Measurements from ENCODE around the gene SLC7A10. TPM values are rescaled to one million over a fixed set of nuclear protein-coding genes. Genes with fewer than 3 reads are reported as not detected.

The SLC7A10 gene
- total RNA-seq, 2 donors from 2014 or later, result not detected

- TF ChIP-seq, protein P1, sequence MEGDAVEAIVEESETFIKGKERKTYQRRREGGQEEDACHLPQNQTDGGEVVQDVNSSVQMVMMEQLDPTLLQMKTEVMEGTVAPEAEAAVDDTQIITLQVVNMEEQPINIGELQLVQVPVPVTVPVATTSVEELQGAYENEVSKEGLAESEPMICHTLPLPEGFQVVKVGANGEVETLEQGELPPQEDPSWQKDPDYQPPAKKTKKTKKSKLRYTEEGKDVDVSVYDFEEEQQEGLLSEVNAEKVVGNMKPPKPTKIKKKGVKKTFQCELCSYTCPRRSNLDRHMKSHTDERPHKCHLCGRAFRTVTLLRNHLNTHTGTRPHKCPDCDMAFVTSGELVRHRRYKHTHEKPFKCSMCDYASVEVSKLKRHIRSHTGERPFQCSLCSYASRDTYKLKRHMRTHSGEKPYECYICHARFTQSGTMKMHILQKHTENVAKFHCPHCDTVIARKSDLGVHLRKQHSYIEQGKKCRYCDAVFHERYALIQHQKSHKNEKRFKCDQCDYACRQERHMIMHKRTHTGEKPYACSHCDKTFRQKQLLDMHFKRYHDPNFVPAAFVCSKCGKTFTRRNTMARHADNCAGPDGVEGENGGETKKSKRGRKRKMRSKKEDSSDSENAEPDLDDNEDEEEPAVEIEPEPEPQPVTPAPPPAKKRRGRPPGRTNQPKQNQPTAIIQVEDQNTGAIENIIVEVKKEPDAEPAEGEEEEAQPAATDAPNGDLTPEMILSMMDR (IDR thresholded peaks at IDR 0.05), result no peak
- intact Hi-C loops (cut with DNase I), result no loop called here
- no peaks in the 10 kb centered on the region for H3K36me3 ChIP-seq
Measured at GRCh38 chr19:33259539-33259938, 33.9 kb upstream of the SLC7A10 start.

GRCh38 chr19:33257828-33258227 is 32.2 kb upstream of the SLC7A10 start:
- intact Hi-C loops (cut with DNase I), result no loop called here
- H3K9ac ChIP-seq (ENCODE audit: low read depth in 2 of 2, low read length in 2 of 2), result no peak overlapping the region

More at GRCh38 chr19:33259539-33259938, 33.9 kb upstream of the SLC7A10 start:
- Histone ChIP-seq H3K4me3 (no peak overlapping the region), H3K4me1 (no peaks in the 10 kb centered on the region), H3K9me3 (no peaks in the 10 kb centered on the region), H3K27ac (no peak overlapping the region), H3K9ac (ENCODE audit: low read depth in 2 of 2, low read length in 2 of 2) (no peak overlapping the region), H3K27me3 (no peaks in the 10 kb centered on the region)
- no peak for DNase-seq

DNA sequence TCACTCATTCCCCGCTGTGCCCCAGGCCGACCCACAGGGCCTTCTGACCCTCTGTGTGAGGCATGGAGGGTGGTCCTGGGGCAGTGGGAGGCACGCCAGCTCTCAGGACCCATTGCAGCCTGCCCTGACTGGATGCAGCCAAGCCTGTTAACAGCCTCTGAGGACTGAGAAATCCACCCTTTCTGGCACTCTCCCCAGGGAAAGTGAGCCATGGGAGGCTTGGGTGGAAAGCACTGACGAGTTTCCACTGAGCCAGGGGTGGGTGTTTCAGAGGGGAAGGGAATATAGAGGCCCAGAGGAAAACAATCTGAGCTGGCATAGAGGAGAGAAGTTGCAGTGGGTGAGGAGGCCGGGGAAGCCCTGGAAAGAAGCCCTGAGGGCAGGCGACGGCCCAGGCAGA is 30.6 kb upstream of the SLC7A10 start:
- H3K27ac ChIP-seq, result no peak overlapping the region
- intact Hi-C loops (cut with DNase I), result no loop called here
- H3K9me3 ChIP-seq, result no peaks in the 10 kb centered on the region
- no peaks in the 10 kb centered on the region for H3K27me3 ChIP-seq
- no peak for DNase-seq
- TF ChIP-seq, protein P1 (IDR thresholded peaks at IDR 0.05), result no peak
- no peak overlapping the region for H3K9ac ChIP-seq (ENCODE audit: low read depth in 2 of 2, low read length in 2 of 2)
- H3K4me3 ChIP-seq, result no peak overlapping the region
- H3K36me3 ChIP-seq, result no peaks in the 10 kb centered on the region
- H3K4me1 ChIP-seq, result no peaks in the 10 kb centered on the region

More at GRCh38 chr19:33257828-33258227, 32.2 kb upstream of the SLC7A10 start:
- Histone ChIP-seq H3K9me3 (no peaks in the 10 kb centered on the region), H3K27ac (no peak overlapping the region), H3K27me3 (no peaks in the 10 kb centered on the region), H3K4me3 (no peak overlapping the region), H3K36me3 (no peaks in the 10 kb centered on the region), H3K4me1 (no peaks in the 10 kb centered on the region)
- no peak for DNase-seq
- TF ChIP-seq, protein P1 (IDR thresholded peaks at IDR 0.05), result no peak

- Histone ChIP-seq H3K9me3 (no peaks in the 10 kb centered on the region), H3K4me1 (no peaks in the 10 kb centered on the region), H3K36me3 (no peaks in the 10 kb centered on the region), H3K9ac (ENCODE audit: low read depth in 2 of 2, low read length in 2 of 2) (no peak overlapping the region), H3K27ac (no peak overlapping the region), H3K4me3 (no peak overlapping the region), H3K27me3 (no peaks in the 10 kb centered on the region)
- intact Hi-C loops (cut with DNase I), result no loop called here
- DNase-seq, result no peak
- TF ChIP-seq, protein P1 (IDR thresholded peaks at IDR 0.05), result no peak
Measured at GRCh38 chr19:33255781-33256180, 30.1 kb upstream of the SLC7A10 start.

GRCh38 chr19:33254245-33254824 is 28.7 kb upstream of the SLC7A10 start:
- no peak overlapping the region for H3K9ac ChIP-seq (ENCODE audit: low read depth in 2 of 2, low read length in 2 of 2)
- TF ChIP-seq, protein P1 (IDR thresholded peaks at IDR 0.05), result no peak
- H3K36me3 ChIP-seq, result no peaks in the 10 kb centered on the region
- H3K27me3 ChIP-seq, result no peaks in the 10 kb centered on the region
- no peak overlapping the region for H3K4me3 ChIP-seq
- DNase-seq, result no peak
- no peak overlapping the region for H3K27ac ChIP-seq
- H3K9me3 ChIP-seq, result no peaks in the 10 kb centered on the region
- no peaks in the 10 kb centered on the region for H3K4me1 ChIP-seq
- intact Hi-C loops (cut with DNase I), result no loop called here
